ENCODE results near the gene ABHD14A. TPM values are rescaled to one million over a fixed set of nuclear protein-coding genes. Genes with fewer than 3 reads are reported as not detected.

Gene ABHD14A
- polyA plus RNA-seq, 2 of the 4 experiments (the other 2 are of a cell fraction), result 6.3 to 9.5 TPM

GRCh38 chr3:51945031-51945840 lies 29.6 kb upstream of the ABHD14A start:
- TF ChIP-seq POLR2A (IDR thresholded peaks at IDR 0.05; ENCODE audit: low read length) (no peak), CEBPB (IDR thresholded peaks at IDR 0.05) (no peak), FOSB (CRISPR knock-in tag; IDR thresholded peaks at IDR 0.05) (no peak), GATA3 (IDR thresholded peaks at IDR 0.05; ENCODE audit: borderline replicate concordance) (no peak), HDAC2 (IDR thresholded peaks at IDR 0.05) (no peak), TP53 (CRISPR knock-in tag; IDR thresholded peaks at IDR 0.05) (no peak), REST (IDR thresholded peaks at IDR 0.05) (no peak), FOXS1 (CRISPR knock-in tag; IDR thresholded peaks at IDR 0.05) (no peak), POLR2AphosphoS2 (conservative IDR thresholded peaks at IDR 0.05; ENCODE audit: low read length) (no peak), ZNF302 (CRISPR knock-in tag; IDR thresholded peaks at IDR 0.05) (no peak), HES2 (IDR thresholded peaks at IDR 0.05) (no peak), RAD21 (conservative IDR thresholded peaks at IDR 0.05 in 1 of 2, IDR thresholded peaks at IDR 0.05 in 1 of 2) (no peak), E2F6 (IDR thresholded peaks at IDR 0.05; ENCODE audit: borderline replicate concordance, low read depth) (no peak), JUNB (IDR thresholded peaks at IDR 0.05) (no peak), SREBF2 (IDR thresholded peaks at IDR 0.05) (no peak), TFCP2L1 (CRISPR knock-in tag; IDR thresholded peaks at IDR 0.05) (no peak), NFE2L2 (conservative IDR thresholded peaks at IDR 0.05; ENCODE audit: low read length) (no peak), RNF2 (IDR thresholded peaks at IDR 0.05; ENCODE audit: borderline replicate concordance, low read depth) (no peak), KDM5A (IDR thresholded peaks at IDR 0.05) (no peak), ZSCAN20 (CRISPR knock-in tag; IDR thresholded peaks at IDR 0.05) (no peak)
- no peak overlapping the region for H3K4me3 ChIP-seq
- peaks cover 19% of the 10 kb centered on the region for H3K4me1 ChIP-seq
- H3K9me3 ChIP-seq, result no peaks in the 10 kb centered on the region
- ChIA-PET CTCF (interaction anchor here (0.7 to 5.9 kb wide), 5 partner anchors 10 to 39 kb away, joined by 3 to 59 read pairs (median 5); partner anchors contain the start of genes ABHD14A, ABHD14B, ACY1 and GPR62), POLR2A (no interaction called here)
- H3K27ac ChIP-seq, result no peak overlapping the region
- ATAC-seq, result no peak
- DNase-seq (ENCODE audit: low read depth in 1 of 2, low spot score in 1 of 2), result no peak
- no peak overlapping the region for H3K4me2 ChIP-seq
- FAIRE-seq, result no peak
- 84% methylated on average over 15 of the region's 18 CpGs for WGBS (ENCODE audit: missing lambda C conversion rate)

- H3K9me3 ChIP-seq, result no peaks in the 10 kb centered on the region
- ATAC-seq (no peak), FAIRE-seq (no peak), DNase-seq (ENCODE audit: low read depth in 1 of 2, low spot score in 1 of 2) (no peak)
- no peak overlapping the region for H3K27ac ChIP-seq
- peaks cover 13% of the 10 kb centered on the region for H3K4me1 ChIP-seq
- H3K4me2 ChIP-seq, result no peak overlapping the region
- WGBS (ENCODE audit: missing lambda C conversion rate), result 80% methylated on average over 10 of the region's 14 CpGs
- no peak overlapping the region for H3K4me3 ChIP-seq
- POLR2A ChIA-PET, result no interaction called here
- CTCF ChIA-PET, result interaction anchor here (0.7 to 5.9 kb wide), 5 partner anchors 9 to 38 kb away, joined by 3 to 59 read pairs (median 5); partner anchors contain the start of genes ABHD14A, ABHD14B, ACY1 and GPR62
- no peak for TF ChIP-seq NPAS2 (CRISPR knock-in tag; IDR thresholded peaks at IDR 0.05; ENCODE audit: borderline replicate concordance)
- no peak for TF ChIP-seq JUNB (IDR thresholded peaks at IDR 0.05)
- no peak for TF ChIP-seq PBX3 (IDR thresholded peaks at IDR 0.05)
- TF ChIP-seq ZC3H11A (IDR thresholded peaks at IDR 0.05), result no peak
- TF ChIP-seq ZNF302 (CRISPR knock-in tag; IDR thresholded peaks at IDR 0.05), result no peak
- no peak for TF ChIP-seq RNF2 (IDR thresholded peaks at IDR 0.05; ENCODE audit: borderline replicate concordance, low read depth)
- no peak for TF ChIP-seq FOSL2 (IDR thresholded peaks at IDR 0.05)
- TF ChIP-seq FOSL2 (CRISPR knock-in tag; IDR thresholded peaks at IDR 0.05), result no peak
- no peak for TF ChIP-seq POLR2A (IDR thresholded peaks at IDR 0.05; ENCODE audit: low read length)
- no peak for TF ChIP-seq CHD2 (IDR thresholded peaks at IDR 0.05; ENCODE audit: low read length, partially characterized antibody)
- no peak for TF ChIP-seq MAX (IDR thresholded peaks at IDR 0.05)
- TF ChIP-seq E2F6 (IDR thresholded peaks at IDR 0.05; ENCODE audit: borderline replicate concordance, low read depth), result no peak
- TF ChIP-seq TP53 (CRISPR knock-in tag; IDR thresholded peaks at IDR 0.05), result no peak
- no peak for TF ChIP-seq GATA3 (IDR thresholded peaks at IDR 0.05; ENCODE audit: borderline replicate concordance)
- no peak for TF ChIP-seq HES2 (IDR thresholded peaks at IDR 0.05)
These were observed 28.7 kb upstream of the ABHD14A start for GRCh38 chr3:51945926-51946705.
